Measurements from ENCODE around the gene KCTD20. TPM values are rescaled to one million over a fixed set of nuclear protein-coding genes. Genes with fewer than 3 reads are reported as not detected.

Gene KCTD20
- total RNA-seq, 1 donor from 2014 or later = 55.2 TPM

- no peaks in the 10 kb centered on the region for H3K36me3 ChIP-seq (ENCODE audit: control insufficient read depth, insufficient read depth, low read length)
These were observed 49.8 kb downstream of the KCTD20 start for GRCh38 chr6:36492621-36493020.

DNA sequence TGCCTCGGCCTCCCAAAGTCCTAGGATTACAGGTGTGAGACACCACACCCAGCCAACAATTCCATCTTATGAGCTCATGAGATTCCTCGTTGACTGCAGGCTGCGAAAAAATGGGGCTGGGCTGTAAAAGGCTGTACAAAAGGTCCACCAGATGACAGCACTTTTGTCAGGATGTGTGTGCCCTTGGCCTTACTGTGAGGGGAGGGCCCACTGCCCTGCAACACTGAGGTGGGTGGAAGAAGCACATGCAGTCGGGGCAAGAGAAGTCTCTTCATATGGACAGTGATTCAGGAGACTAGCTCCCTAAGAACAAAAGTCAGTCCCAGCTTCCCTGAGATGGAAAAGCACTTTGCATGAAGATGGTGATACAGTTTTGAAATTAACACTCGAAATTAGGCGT is 50.5 kb downstream of the KCTD20 start:
- no peaks in the 10 kb centered on the region for H3K36me3 ChIP-seq (ENCODE audit: control insufficient read depth, insufficient read depth, low read length)
- TF ChIP-seq, protein P1, sequence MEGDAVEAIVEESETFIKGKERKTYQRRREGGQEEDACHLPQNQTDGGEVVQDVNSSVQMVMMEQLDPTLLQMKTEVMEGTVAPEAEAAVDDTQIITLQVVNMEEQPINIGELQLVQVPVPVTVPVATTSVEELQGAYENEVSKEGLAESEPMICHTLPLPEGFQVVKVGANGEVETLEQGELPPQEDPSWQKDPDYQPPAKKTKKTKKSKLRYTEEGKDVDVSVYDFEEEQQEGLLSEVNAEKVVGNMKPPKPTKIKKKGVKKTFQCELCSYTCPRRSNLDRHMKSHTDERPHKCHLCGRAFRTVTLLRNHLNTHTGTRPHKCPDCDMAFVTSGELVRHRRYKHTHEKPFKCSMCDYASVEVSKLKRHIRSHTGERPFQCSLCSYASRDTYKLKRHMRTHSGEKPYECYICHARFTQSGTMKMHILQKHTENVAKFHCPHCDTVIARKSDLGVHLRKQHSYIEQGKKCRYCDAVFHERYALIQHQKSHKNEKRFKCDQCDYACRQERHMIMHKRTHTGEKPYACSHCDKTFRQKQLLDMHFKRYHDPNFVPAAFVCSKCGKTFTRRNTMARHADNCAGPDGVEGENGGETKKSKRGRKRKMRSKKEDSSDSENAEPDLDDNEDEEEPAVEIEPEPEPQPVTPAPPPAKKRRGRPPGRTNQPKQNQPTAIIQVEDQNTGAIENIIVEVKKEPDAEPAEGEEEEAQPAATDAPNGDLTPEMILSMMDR (IDR thresholded peaks at IDR 0.05; ENCODE audit: insufficient read depth, low read length, poor library complexity, severe bottlenecking) = no peak
- DNase-seq (ENCODE audit: low read depth) = no peak
- H3K4me3 ChIP-seq (ENCODE audit: low read depth, low read length) = no peak overlapping the region
- H3K27me3 ChIP-seq (ENCODE audit: control insufficient read depth, insufficient read depth, low read length) = no peaks in the 10 kb centered on the region

More at GRCh38 chr6:36492621-36493020, 49.8 kb downstream of the KCTD20 start:
- DNase-seq (ENCODE audit: low read depth) = no peak
- Histone ChIP-seq H3K4me3 (ENCODE audit: low read depth, low read length) (no peak overlapping the region), H3K27me3 (ENCODE audit: control insufficient read depth, insufficient read depth, low read length) (no peaks in the 10 kb centered on the region)
- TF ChIP-seq, protein P1 (IDR thresholded peaks at IDR 0.05; ENCODE audit: insufficient read depth, low read length, poor library complexity, severe bottlenecking) = no peak

DNA sequence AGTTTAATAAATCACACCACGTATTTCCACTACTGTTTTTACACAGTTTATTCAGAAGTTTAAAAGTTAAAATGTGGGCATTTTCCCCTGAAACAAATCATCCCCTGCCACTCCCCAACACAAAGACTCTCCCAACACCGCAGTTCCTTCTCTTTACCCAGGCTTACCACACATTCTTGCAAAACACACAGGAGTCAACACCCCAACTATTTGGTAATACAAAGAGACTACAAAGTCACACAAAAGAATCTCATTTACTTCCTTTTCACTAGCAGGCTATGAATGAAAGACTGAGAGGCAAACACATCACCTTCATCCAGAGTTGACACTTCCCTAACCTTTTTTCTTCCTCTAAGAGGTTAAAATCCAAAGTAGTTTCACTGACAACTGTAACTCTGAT is 51.1 kb downstream of the KCTD20 start:
- TF ChIP-seq, protein P1 (IDR thresholded peaks at IDR 0.05; ENCODE audit: insufficient read depth, low read length, poor library complexity, severe bottlenecking) = no peak
- Histone ChIP-seq H3K4me3 (ENCODE audit: low read depth, low read length) (no peak overlapping the region), H3K36me3 (ENCODE audit: control insufficient read depth, insufficient read depth, low read length) (no peaks in the 10 kb centered on the region), H3K27me3 (ENCODE audit: control insufficient read depth, insufficient read depth, low read length) (no peaks in the 10 kb centered on the region)
- no peak for DNase-seq (ENCODE audit: low read depth)

- TF ChIP-seq, protein P1 (IDR thresholded peaks at IDR 0.05; ENCODE audit: insufficient read depth, low read length, poor library complexity, severe bottlenecking) = no peak
- Histone ChIP-seq H3K4me3 (ENCODE audit: low read depth, low read length) (no peak overlapping the region), H3K27me3 (ENCODE audit: control insufficient read depth, insufficient read depth, low read length) (no peaks in the 10 kb centered on the region), H3K36me3 (ENCODE audit: control insufficient read depth, insufficient read depth, low read length) (no peaks in the 10 kb centered on the region)
- DNase-seq (ENCODE audit: low read depth) = no peak
These were observed 52.3 kb downstream of the KCTD20 start for GRCh38 chr6:36495086-36495485.

DNA sequence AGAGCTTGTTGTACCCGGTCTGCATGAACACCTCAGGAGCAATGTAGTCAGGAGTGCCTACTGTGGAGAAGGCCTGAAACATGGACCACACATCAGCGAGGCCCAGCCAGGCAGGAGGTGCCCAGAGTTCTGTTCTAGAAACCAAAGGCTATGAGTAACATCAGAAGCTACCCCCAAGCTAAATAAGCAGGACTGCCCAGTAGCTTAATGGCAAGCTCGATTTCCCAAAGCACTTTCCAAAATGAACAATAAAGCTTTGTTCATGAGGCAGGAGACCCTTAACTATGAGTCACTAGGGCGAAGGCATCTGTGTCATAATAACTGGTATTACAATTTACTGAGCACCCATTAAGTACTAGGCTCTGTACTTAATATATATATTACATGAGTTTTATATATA is 57.1 kb downstream of the KCTD20 start:
- Histone ChIP-seq H3K4me3 (ENCODE audit: low read depth, low read length) (no peak overlapping the region), H3K27me3 (ENCODE audit: control insufficient read depth, insufficient read depth, low read length) (no peaks in the 10 kb centered on the region), H3K36me3 (ENCODE audit: control insufficient read depth, insufficient read depth, low read length) (no peaks in the 10 kb centered on the region)
- TF ChIP-seq, protein P1 (IDR thresholded peaks at IDR 0.05; ENCODE audit: insufficient read depth, low read length, poor library complexity, severe bottlenecking) = no peak
- no peak for DNase-seq (ENCODE audit: low read depth)

DNA sequence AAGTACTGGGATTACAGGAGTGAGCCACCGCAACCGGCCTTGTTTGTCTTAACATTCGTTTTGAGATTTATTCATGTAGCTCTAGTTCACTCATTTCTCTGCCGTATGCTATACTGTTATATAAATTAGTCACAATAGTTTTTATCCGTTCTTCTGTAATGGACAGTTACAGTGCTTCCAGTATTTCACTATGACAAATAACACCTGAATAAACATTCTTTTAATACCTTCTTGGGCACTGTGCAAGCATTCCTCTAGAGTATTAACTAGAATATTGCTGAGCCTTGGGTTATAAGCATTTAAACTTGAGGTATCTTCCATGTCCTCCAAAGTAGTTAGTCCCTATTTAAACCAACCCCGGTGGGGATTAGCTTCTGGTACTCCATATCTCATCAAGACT is 58.9 kb downstream of the KCTD20 start:
- TF ChIP-seq, protein P1 (IDR thresholded peaks at IDR 0.05; ENCODE audit: insufficient read depth, low read length, poor library complexity, severe bottlenecking) = no peak
- H3K36me3 ChIP-seq (ENCODE audit: control insufficient read depth, insufficient read depth, low read length) = no peaks in the 10 kb centered on the region
- DNase-seq (ENCODE audit: low read depth) = no peak

More for the DNA sequence above, 58.9 kb downstream of the KCTD20 start:
- H3K27me3 ChIP-seq (ENCODE audit: control insufficient read depth, insufficient read depth, low read length) = no peaks in the 10 kb centered on the region
- no peak overlapping the region for H3K4me3 ChIP-seq (ENCODE audit: low read depth, low read length)

Measured in kidney epithelial cell (primary cell).